ENCODE data around the gene DUS2. TPM values are rescaled to one million over a fixed set of nuclear protein-coding genes. Genes with fewer than 3 reads are reported as not detected.
A peak's percentile ranks its signal among the peaks of the same experiment; 100 is the strongest.

Gene DUS2
- total and polyA plus RNA-seq, 9 of the 15 experiments (the other 6 are each of a cell fraction or from before 2014, with no cell fraction given): 5.8 to 22.5 (median 20.6) TPM

GRCh38 chr16:68085259-68086071 is 62.4 kb downstream of the DUS2 start, which contains the start of gene NFATC3 (continued):
- TF ChIP-seq NUFIP1 (IDR thresholded peaks at IDR 0.05; ENCODE audit: partially characterized antibody): no peak
- TF ChIP-seq SAFB (IDR thresholded peaks at IDR 0.05; ENCODE audit: borderline replicate concordance, low read depth, low read length): peak; percentile 85
- TF ChIP-seq SUPT5H (IDR thresholded peaks at IDR 0.05): no peak; the same call in none of the 2 replicates
- peak; percentile 53; the same call in 1 of the 2 replicates for TF ChIP-seq GTF2E2 (tag; IDR thresholded peaks at IDR 0.05)
- no peak for TF ChIP-seq RFX7 (CRISPR knock-in tag; IDR thresholded peaks at IDR 0.05)
- TF ChIP-seq NEUROD1 (IDR thresholded peaks at IDR 0.05; ENCODE audit: borderline replicate concordance, low read depth, low read length, partially characterized antibody): no peak
- peak; percentile 97 for TF ChIP-seq AFF4 (CRISPR knock-in tag; IDR thresholded peaks at IDR 0.05)
- TF ChIP-seq ZNF764 (CRISPR knock-in tag; IDR thresholded peaks at IDR 0.05; ENCODE audit: low read depth): no peak
- TF ChIP-seq UBTF (IDR thresholded peaks at IDR 0.05; ENCODE audit: borderline replicate concordance in 1 of 2, low read depth in 2 of 2, low read length in 2 of 2): peak; percentile 57 to 70; a peak in 3 of 4 replicates
- no peak for TF ChIP-seq SRSF7 (optimal IDR thresholded peaks at IDR 0.05; ENCODE audit: low read depth, low read length)
- TF ChIP-seq MTF1 (CRISPR knock-in tag; IDR thresholded peaks at IDR 0.05; ENCODE audit: borderline replicate concordance): no peak
- TF ChIP-seq CREBBP (IDR thresholded peaks at IDR 0.05; ENCODE audit: low read depth, low read length): no peak
- peak in 1 of 2 experiments; percentile 8; a peak in 1 of 4 replicates for TF ChIP-seq RCOR1 (IDR thresholded peaks at IDR 0.05; ENCODE audit: borderline replicate concordance in 1 of 2, low read depth in 2 of 2, low read length in 2 of 2)
- TF ChIP-seq HOXB6 (CRISPR knock-in tag; IDR thresholded peaks at IDR 0.05; ENCODE audit: borderline replicate concordance): no peak
- no peak for TF ChIP-seq CLOCK (CRISPR knock-in tag; IDR thresholded peaks at IDR 0.05; ENCODE audit: borderline replicate concordance)
- TF ChIP-seq HMG20B (CRISPR knock-in tag; IDR thresholded peaks at IDR 0.05): no peak
- TF ChIP-seq MXI1 (IDR thresholded peaks at IDR 0.05; ENCODE audit: low read depth, low read length): no peak
- peak; percentile 68; the same call in 1 of the 2 replicates for TF ChIP-seq FOXP1 (CRISPR knock-in tag; IDR thresholded peaks at IDR 0.05)
- TF ChIP-seq RHOXF2B (CRISPR knock-in tag; conservative IDR thresholded peaks at IDR 0.05): no peak
